Activated CD8-positive, alpha-beta T cell treated with anti-CD3 and anti-CD28 coated beads for 36 hours (primary cell): ENCODE measurements around the gene MTRR. TPM values are rescaled to one million over a fixed set of nuclear protein-coding genes. Genes with fewer than 3 reads are reported as not detected.
"Not testable (repeated sequence)": the region's sequence is repeated elsewhere in the genome, so short reads cannot be mapped to it uniquely, and the experiment has no call there.

ENCODE experiments used
- ATAC-seq: fragments of 200-7000 bp; cut with Tn5 transposase; one replicate; pipeline ENCODE4 v1.10.0; 2021; ENCODE audit warnings: mild to moderate bottlenecking, moderate library complexity
- CTCF ChIA-PET: fragments of 350-600 bp; sonication (Branson Sonifier 250); formaldehyde crosslinking; loops from one replicate; lab custom pipeline; 2021; ENCODE audit warnings: antibody characterized with exemption; lab: Charles Lee
- POLR2A ChIA-PET: fragments of 350-600 bp; sonication (Branson Sonifier 250); formaldehyde crosslinking; loops from one replicate; lab custom pipeline; 2021; ENCODE audit warnings: antibody characterized with exemption; lab: Charles Lee
- DNase-seq: peaks from one replicate; pipeline ENCODE4 v3.0.0-alpha.2; 2020
- H3K27ac Mint-ChIP-seq: one replicate; pipeline ENCODE4 v1.8.0; 2021; ENCODE audit warnings: mild to moderate bottlenecking, mixed read lengths
- H3K27me3 Mint-ChIP-seq: one replicate; pipeline ENCODE4 v1.8.0; 2021; ENCODE audit warnings: mixed read lengths
- H3K36me3 Mint-ChIP-seq: one replicate; pipeline ENCODE4 v1.8.0; 2021; ENCODE audit warnings: low read depth, mixed read lengths
- H3K4me1 Mint-ChIP-seq: one replicate; pipeline ENCODE4 v1.8.0; 2021; ENCODE audit warnings: low read depth, mixed read lengths
- H3K4me3 Mint-ChIP-seq: one replicate; pipeline ENCODE4 v1.8.0; 2021; ENCODE audit warnings: mild to moderate bottlenecking, moderate library complexity, mixed read lengths
- H3K9me3 Mint-ChIP-seq: one replicate; pipeline ENCODE4 v1.8.0; 2021; ENCODE audit warnings: mixed read lengths
- CTCF ChIP-seq: fragments of 200-600 bp; IDR thresholded peaks from one replicate; pipeline ENCODE4 v1.8.0; 2022; ENCODE audit warnings: antibody characterized with exemption, mild to moderate bottlenecking
- intact Hi-C: fragments of 100-400 bp; cut with micrococcal nuclease; formaldehyde crosslinking; loops from one replicate; pipeline ENCODE4 v1.10.0; 2022
- total RNA-seq, 2 experiments: library from RNA; stranded (reverse); gene quantifications; one replicate each; pipeline ENCODE4 v1.2.3, GENCODE V29; 2021

MTRR gene
- total RNA-seq, 2 experiments from 2014 or later = 54.3 to 57.8 TPM

GRCh38 chr5:7907612-7908011 lies 38.7 kb downstream of the MTRR start:
- Mint-ChIP-seq H3K27ac (no peak overlapping the region), H3K4me1 (peaks cover 15% of the 10 kb centered on the region), H3K27me3 (no peaks in the 10 kb centered on the region), H3K4me3 (no peak overlapping the region), H3K36me3 (peaks cover 83% of the 10 kb centered on the region), H3K9me3 (peaks cover 28% of the 10 kb centered on the region)
- CTCF ChIA-PET = no interaction called here
- POLR2A ChIA-PET = no interaction called here
- no peak for TF ChIP-seq CTCF
- DNase-seq (no peak), ATAC-seq (no peak)
- intact Hi-C loops = no loop called here

GRCh38 chr5:7908317-7908716 lies 39.4 kb downstream of the MTRR start:
- ChIA-PET CTCF (no interaction called here), POLR2A (no interaction called here)
- Mint-ChIP-seq H3K27me3 (no peaks in the 10 kb centered on the region), H3K36me3 (peaks cover 83% of the 10 kb centered on the region), H3K4me3 (no peak overlapping the region), H3K27ac (no peak overlapping the region), H3K9me3 (peaks cover 35% of the 10 kb centered on the region), H3K4me1 (peaks cover 9% of the 10 kb centered on the region)
- intact Hi-C loops = no loop called here
- DNase-seq (no peak), ATAC-seq (no peak)
- TF ChIP-seq CTCF = no peak

GRCh38 chr5:7910738-7911428 lies 41.9 kb downstream of the MTRR start:
- Mint-ChIP-seq H3K27me3 (no peaks in the 10 kb centered on the region), H3K9me3 (peaks cover 37% of the 10 kb centered on the region), H3K4me3 (no peak overlapping the region), H3K4me1 (no peaks in the 10 kb centered on the region), H3K36me3 (peaks cover 59% of the 10 kb centered on the region), H3K27ac (no peak overlapping the region)
- intact Hi-C loops = no loop called here
- no peak for ATAC-seq
- POLR2A ChIA-PET = no interaction called here
- DNase-seq = no peak
- no peak for TF ChIP-seq CTCF
- CTCF ChIA-PET = no interaction called here

DNA sequence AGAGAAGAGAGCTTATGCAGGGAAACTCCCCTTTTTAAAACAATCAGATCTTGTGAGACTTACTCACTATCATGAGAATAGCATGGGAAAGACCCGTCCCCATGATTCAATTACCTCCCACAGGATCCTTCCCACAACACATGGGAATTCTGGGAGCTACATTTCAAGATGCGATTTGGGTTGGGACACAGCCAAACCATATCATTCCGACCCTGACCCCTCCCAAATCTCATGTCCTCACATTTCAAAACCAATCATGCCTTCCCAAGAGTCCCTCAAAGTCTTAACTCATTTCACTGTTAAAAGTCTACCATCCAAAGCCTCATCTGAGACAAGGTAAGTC lies 42.5 kb downstream of the MTRR start:
- H3K27ac Mint-ChIP-seq, H3K27me3 Mint-ChIP-seq, H3K4me1 Mint-ChIP-seq, CTCF ChIA-PET, ATAC-seq, DNase-seq, intact Hi-C loops, H3K4me3 Mint-ChIP-seq: not testable (repeated sequence)
- POLR2A ChIA-PET = interaction anchor here (0.6 kb wide), 1 partner anchor 1411 kb away, joined by 5 read pairs; no protein-coding TSS in a partner anchor
- Mint-ChIP-seq H3K36me3 (peaks cover 54% of the 10 kb centered on the region), H3K9me3 (peaks cover 37% of the 10 kb centered on the region)

- no peak for TF ChIP-seq CTCF
- ChIA-PET POLR2A (no interaction called here), CTCF (interaction anchor here (1.1 to 1.3 kb wide), 2 partner anchors 11 to 15 kb away, joined by 3 to 4 read pairs; no protein-coding TSS in a partner anchor)
- H3K27ac Mint-ChIP-seq = no peak overlapping the region
- peaks cover 16% of the 10 kb centered on the region for H3K36me3 Mint-ChIP-seq
- no peak overlapping the region for H3K4me3 Mint-ChIP-seq
- H3K4me1 Mint-ChIP-seq = no peaks in the 10 kb centered on the region
- ATAC-seq (no peak), DNase-seq (no peak)
- intact Hi-C loops = no loop called here
- peaks cover 15% of the 10 kb centered on the region for H3K9me3 Mint-ChIP-seq
- H3K27me3 Mint-ChIP-seq = peaks cover 3% of the 10 kb centered on the region
These were observed 47.3 kb downstream of the MTRR start for GRCh38 chr5:7916171-7916804.
